Spleen (tissue), 11 donors: ENCODE data around the gene GAS6. TPM values are rescaled to one million over a fixed set of nuclear protein-coding genes. Genes with fewer than 3 reads are reported as not detected.

Experiments
- DNase-seq: peaks from one replicate; pipeline ENCODE4 v3.0.0-alpha.2; 2020
- H3K27ac ChIP-seq, 8 donors: fragments of 200-600 bp; sonication (generic) in 7 of 8; 1 replicate in 4 of 8; 2 replicates in 4 of 8; pipeline versions ENCODE4 v1.5.0 to v1.8.0; 2016 to 2021; ENCODE audit warnings: inconsistent platforms in 4 of 8, mild to moderate bottlenecking in 4 of 8, moderate library complexity in 1 of 8
- H3K27me3 ChIP-seq, 7 donors: fragments of 200-600 bp; sonication (generic) in 6 of 7; replicated peaks in 1 of 7; 1 replicate in 4 of 7; 2 replicates in 3 of 7; pipeline versions ENCODE4 v1.5.0 to v1.8.0; 2016 to 2021; ENCODE audit warnings: inconsistent platforms in 3 of 7, mild to moderate bottlenecking in 1 of 7
- H3K36me3 ChIP-seq, 6 donors: fragments of 200-600 bp; sonication (generic) in 5 of 6; 1 replicate in 4 of 6; 2 replicates in 2 of 6; pipeline versions ENCODE4 v1.5.0 to v1.8.0; 2016 to 2021; ENCODE audit warnings: inconsistent platforms in 2 of 6
- H3K4me1 ChIP-seq, 6 donors: fragments of 200-600 bp; sonication (generic) in 5 of 6; 1 replicate in 3 of 6; 2 replicates in 3 of 6; pipeline versions ENCODE4 v1.5.0 to v1.8.0; 2016 to 2021; ENCODE audit warnings: inconsistent platforms in 3 of 6
- H3K4me3 ChIP-seq, 8 donors: fragments of 200-600 bp; sonication (generic) in 7 of 8; 1 replicate in 4 of 8; 2 replicates in 4 of 8; pipeline versions ENCODE4 v1.5.0 to v1.8.0; 2016 to 2021; ENCODE audit warnings: inconsistent platforms in 4 of 8, mild to moderate bottlenecking in 4 of 8, moderate library complexity in 2 of 8
- H3K9me3 ChIP-seq, 8 donors: fragments of 200-600 bp; sonication (generic) in 7 of 8; 1 replicate in 4 of 8; 2 replicates in 4 of 8; pipeline versions ENCODE4 v1.5.0 to v1.8.0; 2016 to 2021; ENCODE audit warnings: inconsistent platforms in 4 of 8
- POLR2A ChIP-seq, 3 donors: fragments of 450-650 bp; IDR thresholded peaks; one replicate each; pipeline ENCODE4 v1.5.1; 2017; ENCODE audit warnings: antibody characterized with exemption in 3 of 3, mild to moderate bottlenecking in 1 of 3
- POLR2AphosphoS5 ChIP-seq, 3 donors: sonication (generic); formaldehyde crosslinking; IDR thresholded peaks; one replicate each; pipeline ENCODE4 v1.5.1; 2017; ENCODE audit warnings: antibody characterized with exemption in 3 of 3
- WGBS, 5 donors: extraction: QIAGEN DNeasy Blood & Tissue Kit in 3 of 5; methylation state at CpG; one replicate each; pipeline versions ENCODE4 v1.1.5 to v1.1.7; 2013 to 2018; 5-methylcytosine and 5-hydroxymethylcytosine counted together
- intact Hi-C: fragments of 100-400 bp; cut with DNase I; formaldehyde crosslinking; loops from one replicate; pipeline ENCODE4 v1.15.0; 2023; ENCODE audit warnings: low total_unique reads
- polyA plus RNA-seq, 3 donors: library from polyadenylated mRNA; stranded (reverse); fragments of 200-250 nt; gene quantifications; one replicate each; pipeline ENCODE4 v1.2.1, GENCODE V29; 2013
- total RNA-seq, 7 donors: library from RNA; depleted of rRNA in 3 of 7; stranded (reverse); fragments of >200 nt in 3 of 7; fragmentation: NEBNext Ultra II Directional in 4 of 7; extraction: Animal tissue kit (Norgen Biotek cat#: 25700) in 4 of 7; gene quantifications; one replicate each; pipeline versions ENCODE4 v1.1.0 to v1.2.1, GENCODE V29; 2016 to 2021
- TF ChIP-seq, protein P1 (sequence below), 11 experiments: fragments of 200-600 bp in 7 of 11; fragments of 450-650 bp in 4 of 11; sonication (generic) in 4 of 11; IDR thresholded peaks in 8 of 11; conservative IDR thresholded peaks in 3 of 11; 1 replicate in 7 of 11; 2 replicates in 4 of 11; pipeline versions ENCODE4 v1.4.0 to v1.8.0; 2016 to 2021; ENCODE audit warnings: antibody characterized with exemption in 11 of 11, inconsistent platforms in 4 of 11, mild to moderate bottlenecking in 1 of 11
- donor health status: healthy with polysubstance abuse.
- donor health status: DM: no; HTN: no; CAD: no; lungs with moderate emphysema.
- donor health status: DM: no; HTN: no; CAD: no.
- donor health status: Bipolar disorder and iron deficiency.
- donor health status: healthy.
- donor health status: DM: no; HTN: no; CAD: no.
- donor health status: DM: yes; HTN: yes; CAD: no.

Gene GAS6
- total and polyA plus RNA-seq, 10 donors = 16.7 to 54.5 (median 35.0) TPM

DNA sequence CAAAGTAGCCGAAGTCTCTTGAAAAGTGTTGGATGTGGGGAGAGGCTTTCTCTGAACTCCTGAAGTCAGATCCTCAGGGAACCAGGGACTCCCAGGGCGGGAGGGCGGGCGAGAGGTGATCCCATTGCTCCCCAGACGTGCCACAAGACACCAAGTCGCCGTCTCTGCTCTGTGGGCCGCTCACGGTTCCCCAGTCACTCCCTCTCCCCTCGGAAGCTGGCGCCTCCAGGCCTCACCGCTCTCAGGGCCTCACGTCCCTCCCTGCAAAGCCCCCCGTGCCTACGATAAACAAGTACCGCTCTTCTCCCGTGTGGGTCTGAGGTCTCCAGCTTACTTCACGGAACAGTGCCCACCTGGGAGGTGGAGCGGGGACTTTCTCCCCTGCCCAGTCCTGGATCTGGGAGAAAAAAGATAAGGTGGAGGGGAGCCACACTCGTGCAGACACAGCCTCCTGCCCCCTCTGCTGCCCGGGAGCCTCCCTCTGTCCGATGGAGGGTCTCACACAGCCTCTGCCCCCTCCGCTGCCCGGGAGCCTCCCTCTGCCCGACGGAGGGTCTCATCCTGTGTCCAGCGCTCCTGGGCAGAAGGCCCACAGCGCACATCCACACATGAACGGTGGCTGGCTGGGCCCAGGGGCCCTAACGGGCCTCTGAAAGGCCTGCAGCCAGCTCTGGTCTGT lies 50.7 kb downstream of the GAS6 start:
- no peak overlapping the region for H3K4me3 ChIP-seq
- H3K9me3 ChIP-seq = peaks cover 0 to 25% (median 14%) of the 10 kb centered on the region in 8 donors
- TF ChIP-seq POLR2A (IDR thresholded peaks at IDR 0.05) (no peak), POLR2AphosphoS5 (IDR thresholded peaks at IDR 0.05) (no peak)
- TF ChIP-seq, protein P1, sequence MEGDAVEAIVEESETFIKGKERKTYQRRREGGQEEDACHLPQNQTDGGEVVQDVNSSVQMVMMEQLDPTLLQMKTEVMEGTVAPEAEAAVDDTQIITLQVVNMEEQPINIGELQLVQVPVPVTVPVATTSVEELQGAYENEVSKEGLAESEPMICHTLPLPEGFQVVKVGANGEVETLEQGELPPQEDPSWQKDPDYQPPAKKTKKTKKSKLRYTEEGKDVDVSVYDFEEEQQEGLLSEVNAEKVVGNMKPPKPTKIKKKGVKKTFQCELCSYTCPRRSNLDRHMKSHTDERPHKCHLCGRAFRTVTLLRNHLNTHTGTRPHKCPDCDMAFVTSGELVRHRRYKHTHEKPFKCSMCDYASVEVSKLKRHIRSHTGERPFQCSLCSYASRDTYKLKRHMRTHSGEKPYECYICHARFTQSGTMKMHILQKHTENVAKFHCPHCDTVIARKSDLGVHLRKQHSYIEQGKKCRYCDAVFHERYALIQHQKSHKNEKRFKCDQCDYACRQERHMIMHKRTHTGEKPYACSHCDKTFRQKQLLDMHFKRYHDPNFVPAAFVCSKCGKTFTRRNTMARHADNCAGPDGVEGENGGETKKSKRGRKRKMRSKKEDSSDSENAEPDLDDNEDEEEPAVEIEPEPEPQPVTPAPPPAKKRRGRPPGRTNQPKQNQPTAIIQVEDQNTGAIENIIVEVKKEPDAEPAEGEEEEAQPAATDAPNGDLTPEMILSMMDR (IDR thresholded peaks at IDR 0.05 in 8 of 11, conservative IDR thresholded peaks at IDR 0.05 in 3 of 11) = no peak
- peaks cover 6 to 53% (median 35%) of the 10 kb centered on the region in 6 donors for H3K4me1 ChIP-seq
- H3K27me3 ChIP-seq = no peaks in the 10 kb centered on the region
- H3K36me3 ChIP-seq = peaks cover 0 to 4% (median 0%) of the 10 kb centered on the region in 6 donors
- WGBS, 5 donors = 81 to 93% (median 84%) methylated on average over 29 to 30 of the region's 30 CpGs
- intact Hi-C loops = no loop called here
- H3K27ac ChIP-seq = peak overlapping the region in 7 of 8 donors; percentile 22 to 77 (median 65)
- no peak for DNase-seq

DNA sequence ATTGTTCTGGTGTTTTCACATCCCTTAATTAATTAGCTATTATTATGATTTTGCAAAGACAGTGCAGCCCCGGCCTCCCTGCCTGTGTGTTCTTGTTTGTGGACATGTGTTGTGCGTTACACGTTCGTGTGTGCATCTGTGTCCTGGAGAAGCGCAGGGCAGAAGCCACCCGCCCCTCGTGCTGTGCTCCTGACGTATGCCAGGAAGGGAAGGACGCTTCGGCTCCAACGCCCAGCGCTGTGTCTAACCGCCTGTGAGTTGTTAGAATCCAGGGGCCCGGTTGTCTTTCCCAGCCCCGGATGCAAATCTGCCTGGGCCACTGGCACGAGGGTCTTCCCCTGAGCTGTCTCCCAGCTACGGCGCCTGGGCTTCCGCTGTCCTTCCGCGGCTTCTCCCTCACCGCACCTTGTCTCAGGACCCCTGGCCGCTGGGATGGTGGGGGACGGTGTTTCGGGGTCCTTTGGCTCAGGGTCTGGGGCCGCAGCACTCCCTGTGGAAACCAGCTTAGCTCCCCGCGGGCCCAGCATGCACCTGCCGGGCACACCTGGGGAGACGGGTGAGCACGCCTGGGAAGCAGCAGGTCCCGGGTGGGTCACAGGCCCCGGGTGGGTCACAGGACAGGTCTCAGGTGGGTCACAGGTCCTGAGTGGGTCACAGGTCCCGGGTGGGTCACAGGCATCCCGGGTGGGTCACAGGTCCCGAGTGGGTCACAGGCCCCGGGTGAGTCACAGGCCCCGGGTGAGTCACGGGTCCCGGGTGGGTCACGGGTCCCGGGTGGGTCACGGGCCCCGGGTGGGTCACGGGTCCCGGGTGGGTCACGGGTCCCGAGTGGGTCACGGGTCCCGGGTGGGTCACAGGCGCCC lies 51.5 kb downstream of the GAS6 start:
- Histone ChIP-seq H3K9me3 (peaks cover 0 to 32% (median 19%) of the 10 kb centered on the region in 8 donors), H3K36me3 (no peaks in the 10 kb centered on the region), H3K4me1 (peaks cover 6 to 45% (median 31%) of the 10 kb centered on the region in 6 donors), H3K27ac (no peak overlapping the region), H3K27me3 (no peaks in the 10 kb centered on the region), H3K4me3 (no peak overlapping the region)
- TF ChIP-seq POLR2AphosphoS5 (IDR thresholded peaks at IDR 0.05) (no peak), POLR2A (IDR thresholded peaks at IDR 0.05) (no peak)
- TF ChIP-seq, protein P1 (IDR thresholded peaks at IDR 0.05 in 8 of 11, conservative IDR thresholded peaks at IDR 0.05 in 3 of 11) = no peak
- intact Hi-C loops = no loop called here
- WGBS, 5 donors = 82 to 95% (median 89%) methylated on average over 42 to 51 of the region's 51 CpGs
- DNase-seq = no peak

DNA sequence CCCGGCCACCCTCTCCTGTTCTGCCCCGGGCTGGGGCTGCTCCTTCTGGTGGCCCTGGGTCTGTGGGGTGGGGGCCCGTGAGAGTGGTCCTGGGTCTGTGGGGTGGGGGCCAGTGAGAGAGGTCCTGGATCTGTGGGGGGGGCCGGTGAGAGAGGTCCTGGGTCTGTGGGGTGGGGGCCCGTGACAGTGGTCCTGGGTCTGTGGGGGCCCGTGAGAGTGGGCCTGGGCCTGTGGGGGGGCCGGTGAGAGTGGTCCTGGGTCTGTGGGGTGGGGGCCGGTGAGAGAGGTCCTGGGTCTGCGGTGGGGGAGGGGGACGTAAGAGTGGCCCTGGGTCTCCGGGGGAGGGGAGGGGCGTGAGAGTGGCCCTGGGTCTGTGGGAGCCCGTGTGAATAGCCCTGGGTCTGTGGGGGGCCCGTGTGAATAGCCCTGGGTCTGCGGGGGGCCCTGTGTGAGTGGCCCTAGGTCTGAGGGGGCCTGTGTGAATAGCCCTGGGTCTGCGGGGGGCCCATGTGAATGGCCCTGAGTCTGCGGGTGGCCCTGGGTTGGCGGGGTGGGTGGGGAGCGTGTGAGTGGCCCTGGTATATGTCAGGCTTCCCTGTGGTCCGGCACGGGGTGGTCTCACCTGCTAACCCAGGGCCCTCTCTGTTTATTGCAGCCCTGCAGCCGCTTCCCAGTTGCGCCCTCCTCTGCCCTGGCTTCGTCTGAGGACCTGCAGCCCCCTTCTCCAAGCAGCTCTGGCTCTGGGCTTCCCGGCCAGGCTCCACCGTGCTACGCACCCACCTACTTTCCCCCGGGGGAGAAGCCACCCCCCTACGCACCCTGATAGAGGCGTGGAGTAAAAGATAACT lies 52.6 kb downstream of the GAS6 start:
- no peak for TF ChIP-seq POLR2AphosphoS5 (IDR thresholded peaks at IDR 0.05)
- TF ChIP-seq POLR2A (IDR thresholded peaks at IDR 0.05) = no peak
- TF ChIP-seq, protein P1 (IDR thresholded peaks at IDR 0.05 in 8 of 11, conservative IDR thresholded peaks at IDR 0.05 in 3 of 11) = no peak
- intact Hi-C loops = no loop called here
- Histone ChIP-seq H3K36me3 (no peaks in the 10 kb centered on the region), H3K27ac (no peak overlapping the region), H3K27me3 (no peaks in the 10 kb centered on the region), H3K4me1 (peaks cover 2 to 35% (median 23%) of the 10 kb centered on the region in 6 donors), H3K9me3 (peaks cover 0 to 39% (median 19%) of the 10 kb centered on the region in 8 donors), H3K4me3 (no peak overlapping the region)
- DNase-seq = no peak
- WGBS, 5 donors = 88 to 92% (median 91%) methylated on average over 22 to 30 of the region's 30 CpGs
